KBM-7 (cell line): ENCODE results near the gene C11orf52.
"Not testable (repeated sequence)": the region's sequence is repeated elsewhere in the genome, so short reads cannot be mapped to it uniquely, and the experiment has no call there.

Experiments used
- DNase-seq: peaks from one replicate; pipeline ENCODE4 v3.0.0-alpha.2; 2015
- in situ Hi-C: fragments of 300-500 bp; cut with MboI; formaldehyde crosslinking; loops from 2 replicates; pipeline ENCODE4 v1.14.3; 2020; ENCODE audit warnings: low sequenced_read_pairs, low pct_unique_long_range_greater_than_20kb, mixed read lengths

The C11orf52 gene, protein sequence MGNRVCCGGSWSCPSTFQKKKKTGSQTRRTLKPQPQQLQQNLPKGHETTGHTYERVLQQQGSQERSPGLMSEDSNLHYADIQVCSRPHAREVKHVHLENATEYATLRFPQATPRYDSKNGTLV

DNA sequence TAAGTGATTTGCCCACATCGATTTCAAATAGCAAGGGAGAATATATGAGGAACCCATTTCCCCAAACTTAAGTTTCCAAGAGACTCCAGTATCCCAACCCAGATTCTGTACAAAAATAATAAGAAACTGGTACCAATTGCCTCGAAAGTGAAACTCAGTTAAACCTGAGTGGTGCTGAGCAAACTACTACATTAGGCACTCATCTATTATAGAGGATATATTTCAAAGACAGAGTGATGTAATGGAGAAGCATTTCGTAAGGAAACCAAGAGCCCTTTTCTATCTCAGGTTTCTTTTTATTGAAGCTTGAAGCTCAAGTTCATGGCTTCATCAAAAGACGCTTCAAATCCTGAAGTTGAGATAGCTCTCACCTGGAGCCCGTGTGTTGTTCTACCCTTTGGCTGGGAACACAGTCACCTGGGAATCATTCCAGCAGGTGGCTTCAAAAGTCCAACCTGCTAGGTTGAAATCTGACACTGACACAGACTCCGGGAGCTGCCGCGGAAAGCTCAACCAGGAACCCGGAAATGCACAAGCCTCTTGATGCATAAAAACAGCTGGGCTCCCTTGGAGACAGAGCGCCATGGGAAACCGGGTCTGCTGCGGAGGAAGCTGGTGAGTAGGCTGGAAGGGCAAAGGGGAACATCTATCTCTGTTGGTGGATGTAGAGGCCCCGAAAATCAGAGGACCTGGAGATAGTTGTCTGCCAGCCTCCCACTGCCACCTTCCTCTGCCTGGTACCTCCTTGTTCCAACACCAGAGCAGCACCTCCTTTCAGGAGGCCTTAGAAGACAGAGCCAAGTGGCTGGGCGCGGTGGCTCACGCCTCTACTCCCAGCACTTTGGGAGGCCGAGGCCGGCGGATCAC, at the start of gene C11orf52:
TSS of gene C11orf52 (plus strand) at position 524 of the 867 bp plus-strand sequence. CDS start at position 584, 60 bp downstream.
- in situ Hi-C loops, result no loop called here
- DNase-seq, result no peak

DNA sequence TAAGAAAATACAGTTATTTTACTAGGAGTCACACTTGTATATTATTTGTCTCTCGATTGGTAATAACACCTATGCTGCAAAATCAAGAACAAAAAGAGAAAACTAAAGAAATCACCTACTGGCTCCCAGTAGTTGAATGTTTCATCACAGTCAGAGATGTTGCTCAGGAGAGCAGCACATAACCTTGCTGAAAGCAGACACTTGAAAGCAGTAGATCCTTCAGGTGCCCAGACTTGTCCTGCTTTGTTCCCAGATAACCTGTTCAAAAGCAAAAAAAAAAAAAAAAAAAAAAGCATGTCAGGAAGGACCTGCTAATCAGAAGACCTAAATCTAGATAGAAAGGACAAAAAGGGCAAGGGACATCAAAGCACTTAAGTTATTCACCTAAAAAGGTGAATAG, 48.6 kb upstream of the C11orf52 start:
- in situ Hi-C loops, result no loop called here
- no peak for DNase-seq

DNA sequence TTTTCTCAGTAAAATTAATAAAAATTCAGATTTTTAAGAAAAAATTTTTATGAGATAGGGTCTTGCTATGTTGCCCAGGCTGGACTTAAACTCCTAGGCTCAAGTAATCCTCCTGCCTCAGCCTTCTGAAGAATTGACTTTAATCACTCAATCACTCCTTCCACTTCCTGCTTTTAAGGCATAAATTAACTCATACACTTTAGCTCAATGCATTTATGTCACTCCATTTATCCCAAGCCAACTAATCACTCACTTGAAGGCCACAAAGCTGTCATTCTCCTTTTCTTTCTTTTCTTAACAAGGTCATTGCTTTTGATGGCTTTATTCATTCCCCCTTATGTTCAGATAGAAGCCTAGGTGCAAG, 48.2 kb upstream of the C11orf52 start:
- in situ Hi-C loops, result no loop called here

DNA sequence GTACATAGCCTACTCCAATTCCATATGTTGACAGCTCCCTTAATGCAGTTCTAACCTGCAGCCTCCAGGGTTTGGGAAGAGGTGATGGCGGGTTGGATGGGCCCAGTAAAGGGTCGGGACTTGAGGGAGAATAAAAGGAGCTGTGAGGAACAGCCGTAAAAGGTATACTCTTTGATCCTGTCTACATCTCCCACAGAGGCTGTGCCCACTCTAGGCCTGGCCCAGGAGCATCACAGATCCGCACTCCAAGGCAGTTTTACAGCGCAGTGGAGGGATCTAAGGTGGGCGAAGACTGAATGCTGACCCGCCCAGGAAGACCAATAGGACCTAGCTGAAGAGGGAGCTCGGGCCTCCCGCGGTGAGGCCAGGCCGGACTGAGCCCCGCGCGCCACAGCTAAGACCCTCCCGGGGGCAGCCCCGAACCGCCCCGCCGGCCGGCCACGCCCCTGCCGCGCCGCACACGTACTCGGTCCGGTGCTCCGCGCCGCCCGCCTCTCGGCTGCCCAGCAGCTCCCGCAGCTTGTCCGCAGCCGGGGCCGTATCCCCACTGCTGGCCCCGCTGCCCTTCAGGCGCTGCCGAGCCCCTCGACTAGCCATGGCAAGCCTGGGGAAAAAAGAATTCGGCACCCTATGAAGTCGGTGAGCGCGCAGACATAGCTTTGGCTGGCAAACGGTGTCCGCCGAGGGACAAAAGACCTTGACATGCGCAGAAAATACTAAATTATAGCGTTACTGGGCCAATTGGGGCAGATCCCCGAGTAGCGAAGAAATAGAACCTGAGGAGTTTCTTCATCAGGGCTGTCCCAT, 47.6 kb upstream of the C11orf52 start, which contains the start of gene ALG9:
TSS of gene ALG9 (minus strand) at position 696 of the 807 bp plus-strand sequence. CDS start at position 597, 99 bp downstream.
- in situ Hi-C loops, result no loop called here
- DNase-seq, result peak; percentile 84

More for the DNA sequence above, 48.2 kb upstream of the C11orf52 start:
- no peak for DNase-seq

DNA sequence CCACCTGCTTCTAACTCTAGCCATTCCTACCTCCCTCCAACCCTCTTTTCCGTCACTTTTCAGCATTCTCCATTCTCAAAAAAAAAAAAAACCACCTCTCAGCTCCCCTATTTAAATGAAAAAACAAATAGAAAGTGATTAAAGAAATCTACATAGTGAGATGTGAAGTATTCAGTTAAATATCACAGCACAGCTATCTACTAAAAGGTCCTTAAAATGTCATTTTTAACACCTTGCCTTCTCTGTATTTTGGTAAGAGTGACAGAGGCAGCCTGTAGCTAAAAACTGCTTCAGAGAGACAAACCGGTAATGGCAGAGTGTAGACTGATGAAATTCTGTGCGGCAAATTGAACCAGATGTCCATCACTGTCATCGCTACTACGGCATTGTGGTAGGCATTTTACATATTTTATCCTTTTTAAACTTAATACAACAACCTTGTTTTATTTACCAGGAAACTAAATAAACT, 47.0 kb upstream of the C11orf52 start:
- in situ Hi-C loops, result no loop called here
- no peak for DNase-seq

DNA sequence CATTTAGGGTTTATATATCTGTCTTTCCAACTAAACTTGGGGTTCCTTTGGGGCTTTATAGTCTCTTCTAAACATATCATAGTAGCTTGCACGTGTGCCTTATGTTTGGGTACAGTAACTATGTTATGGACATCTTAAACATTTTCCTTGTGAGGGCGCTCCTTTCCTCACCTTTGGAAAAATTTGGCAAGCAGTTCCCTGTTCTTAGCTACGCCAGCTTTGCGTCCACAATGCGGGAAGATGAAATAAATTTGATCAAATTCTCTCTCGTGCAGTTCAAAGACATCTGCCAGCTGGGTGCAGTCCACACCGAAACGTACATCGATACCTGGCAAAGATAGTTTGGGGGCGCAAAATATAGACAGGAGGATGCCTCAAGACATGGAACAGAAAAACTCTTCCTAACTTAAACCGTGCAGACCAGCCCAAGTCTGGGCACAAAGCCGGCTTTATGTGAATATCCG, 40.3 kb upstream of the C11orf52 start:
- in situ Hi-C loops, result no loop called here
- DNase-seq, result no peak

DNA sequence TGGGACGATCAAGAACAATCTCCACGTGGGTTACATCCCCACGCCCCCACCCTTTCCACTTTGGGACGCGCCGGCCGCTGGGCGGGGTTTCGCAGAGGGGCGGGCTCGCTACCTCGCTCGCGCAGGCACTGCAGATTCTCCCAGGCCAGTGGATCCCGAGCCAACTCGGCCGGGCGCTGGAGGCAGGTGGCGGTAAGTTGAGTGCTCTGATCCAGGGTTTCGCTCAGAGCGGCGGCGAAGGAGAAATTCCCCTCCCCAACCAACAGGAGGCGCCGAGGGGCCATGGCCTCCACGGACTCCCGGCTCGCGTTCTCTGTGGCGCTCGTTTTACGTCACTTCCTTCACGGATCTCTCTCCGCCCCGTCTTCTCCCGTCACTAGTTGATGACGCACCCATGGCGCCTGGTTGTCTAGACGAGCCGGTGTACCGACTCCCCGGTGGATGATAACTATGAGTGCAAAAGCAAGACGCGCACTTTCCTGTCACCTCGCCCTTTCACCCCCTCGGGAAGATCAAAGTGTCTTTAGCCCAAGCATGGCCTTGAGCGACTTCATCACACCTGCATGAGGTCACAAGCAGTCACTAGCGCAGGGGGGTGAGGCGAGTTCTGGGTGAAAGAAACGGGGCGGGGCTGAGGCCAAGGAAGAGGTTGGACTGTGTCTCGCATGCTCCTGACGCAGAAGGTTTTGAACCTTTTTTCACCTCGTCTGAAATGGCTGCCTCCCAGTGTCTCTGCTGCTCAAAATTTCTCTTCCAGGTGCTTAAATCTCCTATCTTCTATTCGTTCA, 39.7 kb upstream of the C11orf52 start, which contains the start of the genes CFAP68 and FDXACB1:
TSS of gene CFAP68 (plus strand) at position 693 of the 788 bp plus-strand sequence. CDS start at position 713, 20 bp downstream.
TSS of gene FDXACB1 (minus strand) at position 317 of the 788 bp plus-strand sequence. CDS start at position 284, 33 bp downstream.
- in situ Hi-C loops, result no loop called here
- peak; percentile 98 for DNase-seq

DNA sequence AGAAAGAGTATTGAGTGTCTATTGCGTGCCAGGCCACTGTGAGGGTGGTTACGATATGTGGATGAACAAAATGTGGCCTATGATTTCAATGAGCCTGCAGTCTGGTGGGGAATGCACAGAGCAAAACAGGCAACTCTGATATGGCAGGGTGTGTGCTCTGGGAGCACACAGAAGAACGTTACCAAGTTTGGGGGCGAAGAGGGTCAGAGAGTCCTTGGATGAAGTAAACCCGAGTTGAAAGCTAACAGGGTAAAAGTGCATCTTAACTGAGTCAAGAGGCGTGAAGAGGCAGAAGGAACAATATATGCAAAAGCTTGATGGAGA, 39.1 kb upstream of the C11orf52 start:
- DNase-seq, result no peak
- in situ Hi-C loops, result no loop called here

DNA sequence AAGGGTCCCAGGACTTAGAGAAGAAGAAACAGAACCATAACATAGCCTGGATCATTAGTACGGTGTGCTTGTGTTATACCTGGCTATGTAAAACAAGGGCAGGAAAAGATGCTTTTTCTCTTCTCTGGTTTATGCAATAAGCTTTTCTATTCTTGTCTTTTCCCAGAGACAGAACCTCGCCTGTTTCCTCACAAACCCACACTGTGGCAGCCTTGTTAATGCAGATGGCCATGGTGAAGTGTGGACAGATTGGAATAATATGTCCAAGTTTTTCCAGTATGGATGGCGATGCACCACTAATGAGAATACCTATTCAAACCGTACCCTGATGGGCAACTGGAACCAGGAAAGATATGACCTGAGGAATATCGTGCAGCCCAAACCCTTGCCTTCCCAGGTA, 36.5 kb upstream of the C11orf52 start:
- in situ Hi-C loops, result no loop called here
- DNase-seq, result no peak

DNA sequence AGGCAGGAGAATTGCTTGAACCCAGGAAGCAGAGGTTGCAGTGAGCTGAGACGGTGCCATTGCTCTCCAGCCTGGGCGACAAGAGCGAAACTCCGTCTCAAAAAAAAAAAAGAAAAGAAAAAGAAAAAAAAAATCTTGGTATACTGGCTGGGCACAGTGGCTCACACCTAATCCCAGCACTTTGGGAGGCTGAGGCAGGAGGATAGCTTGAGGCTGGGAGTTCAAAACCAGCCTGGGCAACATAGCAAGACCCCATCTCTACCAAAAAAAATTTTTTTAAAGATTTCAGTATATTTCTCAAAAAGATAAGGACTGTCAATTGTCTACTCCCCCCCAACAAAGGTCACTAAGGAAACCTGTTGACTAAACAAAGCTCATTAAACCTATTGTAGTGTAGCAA, 33.7 kb upstream of the C11orf52 start:
- in situ Hi-C loops, DNase-seq: not testable (repeated sequence)

DNA sequence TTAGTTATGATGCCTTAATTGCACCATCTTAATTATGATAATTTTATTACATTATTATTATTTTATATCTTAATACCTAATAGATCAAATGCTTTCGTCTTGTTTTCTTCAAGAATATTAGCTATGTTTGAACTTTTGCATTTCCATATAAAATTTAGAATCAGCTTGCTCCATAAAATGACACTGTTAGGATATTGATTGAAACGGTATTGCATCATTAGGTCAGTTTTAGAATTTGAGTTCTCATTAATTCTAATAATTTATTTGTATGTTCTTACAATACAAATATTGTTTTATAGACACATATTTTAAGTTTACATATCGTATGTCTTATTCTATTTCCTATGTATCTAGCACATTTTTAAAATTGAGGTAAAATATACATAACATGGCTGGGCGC, 32.7 kb upstream of the C11orf52 start:
- DNase-seq, result no peak
- in situ Hi-C loops, result no loop called here

DNA sequence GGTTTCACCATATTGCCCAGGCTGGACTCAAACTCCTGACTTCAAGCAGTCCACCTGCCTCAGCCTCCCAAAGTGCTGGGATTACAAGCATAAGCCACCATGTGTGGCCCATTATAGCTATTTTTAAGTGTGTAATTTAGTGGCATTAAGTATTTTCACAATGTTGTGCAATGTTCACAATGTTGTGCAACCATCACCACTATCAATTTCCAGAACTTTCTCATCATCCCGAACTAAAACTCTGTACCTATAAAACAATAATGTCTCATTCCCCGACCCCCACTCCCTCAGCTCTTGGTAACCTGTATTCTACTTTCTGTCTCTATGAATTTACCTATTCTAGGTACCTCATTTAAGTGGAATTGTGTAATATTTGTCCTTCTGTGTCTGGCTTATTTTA, 31.9 kb upstream of the C11orf52 start:
- no peak for DNase-seq
- in situ Hi-C loops, result no loop called here

DNA sequence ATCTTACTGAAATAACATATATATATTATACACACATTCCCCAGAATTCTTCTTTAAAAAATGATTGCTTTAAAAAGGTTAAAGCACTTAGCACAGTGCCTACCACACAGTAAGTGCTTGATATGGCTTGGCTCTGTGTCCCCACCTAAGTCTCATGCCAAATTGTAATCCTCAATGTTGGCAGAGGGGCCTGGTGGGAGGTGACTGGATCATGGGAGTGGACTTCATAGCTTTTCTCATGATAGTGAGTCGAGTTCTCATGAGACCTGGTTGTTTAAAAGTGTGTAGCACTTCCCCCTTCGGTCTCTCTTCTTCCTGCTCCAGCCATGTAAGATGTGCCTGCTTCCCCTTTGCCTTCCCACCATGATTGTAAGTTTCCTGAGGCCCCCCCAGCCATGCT, 13.3 kb upstream of the C11orf52 start:
- in situ Hi-C loops, result no loop called here
- no peak for DNase-seq

DNA sequence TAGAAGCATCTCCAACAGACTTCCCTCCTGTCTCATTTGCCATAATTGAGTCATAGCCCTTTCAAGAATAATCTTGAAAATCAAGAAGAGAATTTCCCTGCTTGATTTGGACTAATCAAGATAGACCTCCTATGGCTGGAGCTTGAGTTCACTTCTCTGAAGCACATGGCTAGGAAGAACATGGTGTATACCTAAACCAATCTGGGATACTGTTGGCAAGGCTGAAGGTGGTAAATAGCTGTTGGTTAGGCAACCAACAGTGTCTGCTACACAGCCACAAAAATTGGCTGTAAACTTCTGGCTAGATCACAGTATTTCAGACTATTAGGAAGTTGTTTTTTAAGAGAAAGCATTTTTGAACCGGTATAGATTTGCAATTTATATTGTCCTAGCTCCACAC, 12.0 kb upstream of the C11orf52 start:
- no peak for DNase-seq
- in situ Hi-C loops, result no loop called here

DNA sequence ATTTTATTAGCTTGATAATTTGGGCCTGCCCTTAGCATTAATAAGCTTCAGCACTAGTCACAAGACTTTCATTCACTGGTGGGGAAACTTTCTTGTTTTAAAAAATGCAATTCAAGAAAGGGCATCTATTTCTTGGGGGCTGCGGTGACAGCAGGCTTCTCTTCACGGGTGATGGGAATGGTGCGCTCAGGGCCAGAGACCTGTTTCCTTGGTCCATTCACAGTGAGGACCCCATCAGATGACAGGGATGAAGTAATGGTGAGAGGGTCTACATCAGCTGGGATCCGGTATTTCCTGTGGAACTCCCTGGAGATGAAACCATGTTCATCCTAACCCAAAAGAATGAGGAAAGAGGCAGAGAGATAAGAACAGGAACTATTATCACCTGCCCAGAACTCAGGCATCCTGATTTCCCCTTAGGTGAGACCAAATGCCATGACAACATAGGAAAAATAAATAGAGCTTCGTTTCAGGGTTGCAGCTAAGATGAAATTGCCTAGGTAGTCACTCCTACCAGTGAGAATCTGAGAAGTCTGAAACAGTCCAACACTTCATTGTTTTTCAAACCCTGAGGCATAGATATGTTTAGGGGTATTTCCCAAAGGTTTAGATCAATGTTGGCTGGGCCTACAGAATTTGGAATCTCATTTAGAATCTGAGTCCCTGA, 9.9 kb upstream of the C11orf52 start:
- DNase-seq, result no peak
- in situ Hi-C loops, result no loop called here

DNA sequence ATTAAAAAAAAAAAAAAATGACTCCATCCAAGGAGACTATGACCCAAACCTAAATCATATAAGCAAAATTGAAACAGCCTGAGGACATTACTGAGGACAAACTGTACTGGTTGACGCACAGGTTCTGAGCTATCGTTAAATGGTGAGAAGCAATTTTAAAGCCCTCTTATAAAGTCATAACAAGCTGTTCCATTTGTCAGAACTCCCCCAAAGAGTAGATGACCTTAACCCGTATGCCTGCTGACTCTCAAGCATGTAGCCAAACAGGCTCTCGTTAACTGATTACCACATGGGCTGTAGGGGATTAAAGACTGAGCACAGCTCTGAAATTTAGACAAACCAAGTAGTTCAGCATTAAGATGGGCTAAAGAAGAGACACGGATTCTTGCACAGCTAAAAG, 9.3 kb upstream of the C11orf52 start:
- DNase-seq, result no peak

DNA sequence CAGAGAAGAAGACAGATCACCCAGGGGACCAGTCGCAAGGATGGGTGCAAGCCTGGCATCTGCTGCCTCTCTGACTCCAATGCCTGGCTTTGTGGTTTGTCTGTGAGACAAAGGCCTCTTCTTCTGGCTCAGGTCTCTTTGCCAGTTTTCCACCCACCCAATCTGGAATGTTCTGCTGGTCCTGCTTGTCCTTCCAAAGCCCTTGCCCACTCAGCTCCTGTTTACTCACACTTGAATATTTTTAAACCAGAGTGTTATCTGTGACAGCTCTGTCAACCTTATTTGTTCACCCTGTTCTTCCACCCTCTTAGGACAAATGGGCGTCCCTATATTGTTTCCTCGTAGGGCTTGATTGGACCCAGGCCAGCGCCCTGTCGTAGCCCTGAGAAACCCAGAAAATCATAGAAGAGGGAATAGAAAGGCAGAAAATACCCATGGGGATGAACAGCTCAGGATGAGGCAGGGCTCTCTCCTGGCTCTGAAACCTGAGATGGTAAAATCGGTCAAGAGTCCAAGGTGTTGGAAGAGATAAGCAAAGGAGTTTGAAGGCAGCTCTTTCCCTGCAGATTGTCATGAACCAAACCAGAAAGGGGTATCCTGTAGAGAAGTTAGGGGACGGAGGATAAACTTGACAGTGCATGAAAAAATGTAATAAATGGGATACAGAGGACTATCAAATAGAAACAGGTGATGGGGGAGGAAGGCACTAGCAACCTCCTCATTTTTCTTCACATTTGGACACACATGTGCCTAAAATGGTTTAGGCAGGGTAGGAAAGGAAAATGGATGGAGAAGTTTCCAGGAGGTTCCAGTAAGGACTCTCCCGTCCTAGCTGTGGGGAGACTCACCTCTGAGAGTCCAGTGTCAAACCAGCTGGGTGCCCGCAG, 7.8 kb upstream of the C11orf52 start:
- in situ Hi-C loops, result no loop called here
- DNase-seq, result no peak

More for the DNA sequence above, 9.3 kb upstream of the C11orf52 start:
- in situ Hi-C loops, result no loop called here
